ENCODE data around the gene SMARCC1.

The SMARCC1 gene

GRCh38 chr3:47581422-47581821, 200.3 kb downstream of the SMARCC1 start:
- no peak for DNase-seq

- DNase-seq: no peak
Observed at GRCh38 chr3:47580481-47580880, 201.2 kb downstream of the SMARCC1 start.

DNA sequence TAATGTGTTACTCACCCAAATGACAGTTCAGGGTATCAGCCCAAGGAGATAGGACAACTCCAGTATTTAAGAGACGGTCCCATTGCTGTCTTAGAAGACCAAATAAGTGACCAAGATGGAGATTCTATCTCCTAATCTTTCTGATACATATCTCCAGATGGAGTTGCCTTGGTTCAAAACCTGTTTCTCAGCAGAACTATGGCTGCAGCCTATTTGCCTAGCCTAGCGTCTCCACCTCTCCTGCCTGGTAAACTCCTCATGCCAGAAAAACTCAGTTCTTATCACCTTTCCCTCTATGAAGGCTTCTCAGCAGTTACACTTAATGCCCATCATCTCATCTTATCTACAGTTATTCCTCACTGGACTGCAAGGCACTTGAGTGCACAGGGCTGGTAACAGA, 201.8 kb downstream of the SMARCC1 start:
- DNase-seq: no peak

GRCh38 chr3:47578691-47579632, 202.7 kb downstream of the SMARCC1 start, which contains the start of gene CSPG5:
Gene CSPG5 (minus strand): TSS chr3:47578865. CDS start chr3:47578693, 172 bp downstream.
- no peak for DNase-seq

DNA sequence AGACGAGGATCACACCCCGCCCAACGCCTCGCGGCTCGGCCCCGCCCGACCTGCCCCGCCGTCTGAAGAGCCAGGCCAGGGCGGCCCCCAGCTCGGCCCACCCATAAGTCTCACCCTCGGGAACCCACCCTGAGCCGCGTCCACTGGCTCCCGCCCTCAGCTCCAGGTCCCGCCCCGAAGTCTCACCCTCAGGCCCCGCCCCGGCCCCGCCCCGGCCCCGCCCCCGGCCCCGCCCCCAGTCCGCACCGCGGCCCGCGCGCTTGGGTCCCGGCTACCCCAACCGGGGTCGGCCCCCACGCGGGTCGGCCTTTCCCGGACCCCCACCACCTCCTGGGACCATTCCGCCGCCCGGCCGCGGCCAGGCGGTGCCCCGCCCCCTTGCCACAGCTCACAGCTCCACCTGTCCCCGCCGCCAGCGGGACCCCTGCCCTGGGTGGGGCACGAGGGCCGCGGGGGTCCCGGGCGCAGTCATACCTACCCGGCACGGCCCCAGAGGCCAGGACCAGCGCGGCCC, 203.5 kb downstream of the SMARCC1 start:
- DNase-seq: no peak

- no peak for DNase-seq
Observed at GRCh38 chr3:47577583-47578118, 204.0 kb downstream of the SMARCC1 start.

DNA sequence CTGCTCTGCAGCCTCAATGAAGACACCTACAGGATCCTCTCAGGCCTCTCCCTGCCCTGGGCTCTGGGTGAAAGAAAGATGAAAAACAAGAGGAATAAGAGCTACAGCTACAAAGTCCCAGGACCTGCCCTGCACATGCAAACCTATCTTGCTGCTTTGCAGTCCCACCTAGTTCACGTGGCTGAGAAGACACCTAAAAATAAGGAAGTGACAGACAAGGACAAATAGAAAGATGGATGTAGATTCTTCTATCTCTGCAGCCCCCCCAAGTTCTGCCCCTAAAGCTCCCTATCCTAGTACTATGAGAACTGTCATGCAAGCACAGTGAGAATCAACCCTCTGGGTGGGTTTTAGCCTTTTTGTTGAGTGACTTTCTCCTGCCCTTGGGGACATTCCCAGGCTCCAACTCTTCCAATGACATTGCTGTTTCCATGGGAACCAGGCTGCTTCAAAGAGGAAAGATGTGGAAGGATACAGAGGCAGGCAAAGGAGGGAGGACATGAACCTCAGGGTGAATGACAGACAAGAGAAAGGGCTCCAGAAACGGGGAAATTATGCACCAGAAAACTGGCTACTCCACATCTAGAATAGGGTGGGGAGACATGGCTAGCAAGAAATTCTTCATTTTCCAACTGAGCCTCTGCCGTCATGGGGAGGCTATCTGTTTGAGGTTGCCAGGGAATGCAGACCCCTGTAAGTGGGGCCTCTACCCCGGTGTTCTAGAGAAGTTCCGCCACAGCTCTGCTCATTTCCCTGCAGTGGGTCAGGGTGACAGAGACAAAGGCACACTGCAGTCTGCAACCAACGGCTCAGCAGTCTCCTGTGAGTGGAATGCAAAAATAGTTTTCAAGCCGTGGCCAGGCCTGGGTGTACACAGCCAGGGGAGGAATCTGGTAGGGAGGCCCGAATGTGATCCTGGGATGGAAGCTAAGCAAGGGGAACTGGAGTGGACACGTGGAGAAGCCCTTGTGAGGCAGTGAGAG, 208.2 kb downstream of the SMARCC1 start:
- DNase-seq: no peak

DNA sequence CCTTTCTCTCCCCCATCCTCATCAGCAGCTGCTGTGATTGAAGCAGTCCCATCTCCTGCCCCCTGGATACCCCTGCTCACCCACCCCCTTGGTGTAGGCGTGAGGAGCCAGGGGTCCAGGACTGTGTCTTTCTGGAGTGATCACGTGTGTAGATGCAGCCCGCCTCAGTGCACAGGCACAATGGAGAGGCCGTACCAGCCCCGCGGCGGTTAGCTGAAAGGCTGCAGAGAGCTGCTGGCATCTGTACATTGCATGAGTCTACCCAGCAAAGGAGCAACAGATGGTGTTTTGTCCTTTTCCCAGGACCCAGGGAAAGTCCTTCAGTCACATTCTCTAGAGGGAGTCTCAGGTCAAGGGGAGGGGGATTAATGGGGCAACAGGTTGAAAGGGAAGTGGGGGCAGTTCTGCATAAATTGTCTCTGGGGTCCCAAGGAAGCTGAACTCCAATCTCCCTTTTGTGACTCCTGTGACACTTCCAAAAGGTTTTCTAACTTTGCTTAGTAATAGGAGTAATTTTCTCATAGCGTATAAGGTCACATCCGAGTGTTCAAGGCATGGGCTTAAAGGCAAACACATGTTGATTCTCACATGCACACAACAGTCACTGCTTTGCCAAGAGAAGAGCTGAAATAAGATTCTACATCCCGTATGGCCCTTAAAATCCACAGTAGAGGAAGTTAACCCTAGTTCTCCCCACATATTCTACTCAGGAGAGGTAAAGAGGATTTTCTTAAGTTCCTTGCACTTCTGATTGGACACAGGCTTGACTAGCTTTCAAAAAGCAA, 210.1 kb downstream of the SMARCC1 start:
- no peak for DNase-seq

DNA sequence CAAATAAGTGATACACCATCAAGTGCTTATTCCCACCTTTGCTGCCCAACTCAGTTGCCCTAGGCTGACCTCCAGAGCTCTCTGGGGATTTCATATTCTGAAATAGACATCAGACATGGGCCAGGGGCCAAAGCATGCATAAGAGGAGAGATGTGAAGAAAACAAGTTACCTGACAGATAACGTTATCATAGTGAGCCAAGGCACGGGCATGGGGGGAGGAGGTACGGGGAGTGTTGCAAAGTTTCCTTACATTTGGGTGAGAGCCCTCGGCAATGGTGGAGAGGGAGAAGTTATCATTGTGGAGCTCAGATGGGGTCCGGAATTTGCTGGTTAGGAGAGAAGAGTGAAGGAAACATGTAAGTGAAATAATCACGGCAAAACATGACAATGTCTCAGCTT, 212.8 kb downstream of the SMARCC1 start:
- no peak for DNase-seq

GRCh38 chr3:47567149-47567548, 214.5 kb downstream of the SMARCC1 start:
- no peak for DNase-seq

- DNase-seq: no peak
Observed at GRCh38 chr3:47566667-47567066, 215.0 kb downstream of the SMARCC1 start.

DNA sequence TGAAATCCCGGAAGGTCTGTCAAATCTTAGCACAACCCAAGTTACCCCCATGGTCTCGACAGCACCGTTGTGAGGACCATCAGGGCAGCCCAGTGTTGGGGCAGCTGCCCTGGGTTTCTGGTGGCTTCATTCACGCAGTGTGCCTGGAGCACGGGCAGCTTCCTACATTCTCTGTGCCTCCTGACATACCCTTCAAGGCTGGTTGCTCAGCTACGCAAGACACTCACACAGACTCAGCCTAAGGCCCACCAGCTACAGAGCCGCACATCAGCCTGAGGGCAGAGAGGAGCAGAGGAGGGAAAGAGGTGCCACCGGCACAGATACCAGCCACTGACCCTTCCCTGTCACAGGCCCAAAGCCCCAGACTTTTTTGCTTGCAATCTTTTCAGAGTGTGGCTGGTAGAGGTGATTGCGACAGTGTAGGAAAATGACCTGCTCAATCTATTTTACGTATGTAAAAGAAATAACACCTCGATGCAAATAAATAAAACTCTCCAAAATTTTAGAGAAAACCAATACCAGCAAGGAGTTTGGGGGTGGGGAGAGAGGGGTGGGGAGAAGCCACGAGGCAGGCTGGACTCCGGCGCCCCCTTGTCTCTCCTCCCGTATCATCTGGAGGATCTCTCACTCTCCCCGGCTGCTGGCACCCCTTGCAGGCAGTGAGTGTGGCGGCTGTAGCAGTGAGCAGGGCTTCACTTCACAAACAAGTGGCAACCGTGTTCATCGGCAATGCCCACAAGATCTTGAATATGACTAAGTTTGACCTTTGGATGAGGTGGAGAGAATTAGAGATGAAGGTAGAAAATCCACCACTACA, 215.8 kb downstream of the SMARCC1 start:
- no peak for DNase-seq

DNA sequence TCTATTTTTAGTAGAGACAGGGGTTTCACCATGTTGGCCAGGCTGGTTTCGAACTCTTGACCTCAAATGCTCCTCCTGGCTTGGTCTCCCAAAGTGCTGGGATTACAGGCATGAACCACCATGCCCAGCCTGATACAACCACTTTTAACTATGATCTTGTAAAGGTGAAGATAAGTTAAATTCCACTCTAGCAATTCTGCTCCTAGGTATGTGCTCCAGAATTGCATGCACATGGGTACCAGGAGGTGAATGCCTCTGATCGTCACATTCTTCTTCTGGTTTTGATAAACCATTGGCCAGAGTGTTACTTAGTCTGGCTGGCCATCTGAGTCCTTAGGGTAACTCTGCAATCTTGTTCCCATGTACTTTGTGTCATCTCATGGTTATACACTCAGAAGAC, 225.3 kb downstream of the SMARCC1 start:
- DNase-seq: no peak

- DNase-seq: no peak
Observed at GRCh38 chr3:47554335-47554734, 227.4 kb downstream of the SMARCC1 start.

DNA sequence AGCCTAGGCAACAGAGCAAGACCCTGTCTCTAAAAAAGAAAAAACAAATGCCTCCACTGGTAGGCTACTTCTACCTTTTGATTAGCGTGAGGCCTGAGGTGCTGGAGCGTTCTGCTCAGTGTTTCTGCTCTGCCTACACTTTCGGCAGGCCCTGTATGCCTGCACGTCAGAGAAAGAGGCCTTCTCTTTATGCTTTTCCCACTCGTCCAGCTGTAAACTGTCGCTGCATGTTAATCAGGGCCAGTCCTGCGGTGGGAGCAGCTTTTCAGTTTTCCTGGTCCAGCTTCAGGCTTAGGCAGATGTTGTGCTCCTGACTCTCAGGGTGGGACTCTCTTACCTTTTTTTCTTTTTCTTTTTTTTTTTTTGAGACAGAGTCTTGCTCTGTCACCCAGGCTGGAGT, 228.3 kb downstream of the SMARCC1 start:
- no peak for DNase-seq

DNA sequence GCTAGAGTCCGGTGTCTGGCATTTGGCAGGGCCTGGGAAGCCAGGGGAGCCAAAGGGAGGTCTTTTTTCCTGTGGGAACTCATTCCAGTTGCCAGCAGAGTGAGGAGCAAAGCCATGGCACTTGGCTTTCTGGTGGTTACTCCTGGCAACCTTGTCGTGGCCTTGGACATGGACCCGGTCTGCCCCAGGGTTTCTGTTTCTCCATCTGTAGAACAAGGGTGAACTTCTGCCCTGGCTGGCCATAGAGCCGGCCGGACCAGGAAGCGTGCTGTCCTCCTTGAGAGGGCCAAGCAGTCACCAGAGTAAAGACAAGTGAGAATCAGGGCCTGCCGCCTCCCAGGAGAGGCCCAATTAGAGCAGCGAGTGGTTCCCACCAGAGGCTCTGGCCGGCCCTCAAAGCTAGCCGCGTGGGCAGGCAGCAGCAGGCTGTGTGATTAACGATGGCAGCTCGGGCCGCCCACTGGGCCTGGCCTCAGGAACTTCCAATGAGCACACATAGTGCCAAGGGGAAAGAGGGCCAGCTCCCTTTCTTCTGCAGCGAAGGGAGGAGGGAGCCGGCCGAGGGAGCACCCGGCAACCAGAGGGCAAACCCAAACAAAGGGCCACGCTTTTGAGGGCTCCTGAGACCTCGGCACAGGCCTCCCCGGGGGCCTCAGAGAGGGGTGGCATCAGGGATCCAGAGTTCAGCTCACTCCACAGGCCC, 239.1 kb downstream of the SMARCC1 start:
- no peak for DNase-seq

DNA sequence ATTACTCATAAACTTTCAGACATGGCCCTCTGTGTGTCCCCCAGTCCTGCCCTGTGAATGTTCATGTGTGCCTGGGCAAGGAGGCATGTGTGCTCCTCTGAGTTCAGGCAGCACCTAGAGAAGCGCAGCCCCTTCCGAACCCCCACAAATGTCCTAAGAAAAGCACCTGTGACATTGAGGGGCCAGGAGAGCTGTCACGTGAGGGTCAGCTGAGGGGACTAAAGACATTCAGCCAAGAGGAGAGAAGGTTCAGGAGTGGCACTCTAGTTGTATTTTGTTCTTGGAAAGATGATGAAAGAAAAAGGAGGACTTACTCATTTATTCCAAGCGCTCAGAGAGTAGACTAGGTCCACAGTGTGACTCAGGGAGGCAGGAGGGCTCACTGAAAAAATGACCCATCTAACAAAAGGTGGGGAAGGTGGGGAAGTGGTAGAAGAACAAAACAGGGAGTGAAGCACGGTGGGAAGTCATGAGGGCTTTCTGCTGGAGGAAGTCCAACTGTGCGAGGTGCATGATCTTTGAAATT, 240.0 kb downstream of the SMARCC1 start:
- DNase-seq: no peak

GRCh38 chr3:47540281-47540680, 241.4 kb downstream of the SMARCC1 start:
- DNase-seq: no peak

DNA sequence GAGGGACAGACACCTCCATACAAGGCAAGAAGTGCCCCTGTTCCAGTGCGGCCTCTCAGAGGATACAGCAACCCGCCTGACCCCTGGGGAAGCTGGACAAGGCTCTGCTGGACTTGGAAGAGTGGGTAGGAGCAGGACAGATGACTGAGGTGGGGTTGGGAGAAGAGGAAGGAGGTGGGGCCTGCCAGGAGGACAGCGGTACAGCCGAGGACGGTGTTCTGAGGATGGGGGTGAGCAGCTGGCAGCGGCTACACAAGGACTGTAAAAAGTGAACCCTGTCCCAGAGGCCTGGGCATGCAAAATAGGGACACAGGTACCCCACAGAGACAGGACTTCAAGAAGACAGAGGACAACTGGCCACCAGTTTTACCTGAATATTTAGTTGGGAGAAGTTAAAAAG, 244.7 kb downstream of the SMARCC1 start:
- no peak for DNase-seq

GRCh38 chr3:47536221-47536891, 245.3 kb downstream of the SMARCC1 start:
- no peak for DNase-seq

Data from NCI-H1048 (cell line).